GM19452 (cell line): ENCODE results near the gene PLPP4.

Source experiments
- ATAC-seq: cut with Tn5 transposase; IDR thresholded peaks from one replicate; pipeline ENCODE4 v1.9.1; 2021; ENCODE audit not compliant: unreplicated experiment

The PLPP4 gene

GRCh38 chr10:120456626-120457430 is at the start of gene PLPP4:
TSS of gene PLPP4 (plus strand) at chr10:120457227. CDS start at chr10:120457306, 79 bp downstream.
- no peak for ATAC-seq

DNA sequence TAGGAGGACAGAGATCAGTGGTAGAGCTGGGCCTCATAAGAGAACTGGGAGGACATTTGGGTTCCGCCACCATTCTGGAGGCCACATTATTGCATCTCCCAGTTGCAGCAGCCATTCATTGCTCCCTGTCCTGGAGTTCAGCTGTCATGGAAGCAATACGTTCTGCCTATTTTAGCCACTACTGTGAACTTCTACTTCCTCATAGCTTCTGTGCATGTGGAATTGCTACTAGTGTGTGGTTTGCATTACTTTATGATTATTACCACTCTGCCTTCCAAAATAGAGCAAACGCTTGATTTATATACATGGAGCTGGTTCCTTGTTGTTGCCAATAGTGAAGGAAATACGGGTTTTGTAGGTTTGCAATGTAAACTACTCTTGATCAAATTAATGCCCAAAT is 47.2 kb upstream of the PLPP4 start:
- no peak for ATAC-seq

DNA sequence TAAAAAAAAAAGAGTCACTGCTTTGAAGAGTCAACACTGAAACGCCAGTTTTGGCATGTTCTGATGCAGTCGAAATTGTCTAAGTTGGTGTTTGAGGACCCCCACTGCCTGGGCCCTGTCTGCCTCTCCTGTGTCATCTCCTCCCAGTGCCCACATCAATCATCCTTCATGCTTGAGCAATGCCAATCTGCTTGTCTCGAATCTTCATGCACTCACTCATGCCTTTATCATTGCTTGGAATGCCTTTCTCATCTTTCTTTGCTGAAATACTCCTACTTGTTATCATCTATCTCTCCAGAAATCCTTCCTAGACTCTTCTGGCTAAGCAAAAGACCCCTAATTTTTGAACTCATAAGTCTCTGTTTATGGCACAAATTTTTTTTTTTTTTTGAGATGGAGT is 42.1 kb upstream of the PLPP4 start:
- ATAC-seq: no peak

DNA sequence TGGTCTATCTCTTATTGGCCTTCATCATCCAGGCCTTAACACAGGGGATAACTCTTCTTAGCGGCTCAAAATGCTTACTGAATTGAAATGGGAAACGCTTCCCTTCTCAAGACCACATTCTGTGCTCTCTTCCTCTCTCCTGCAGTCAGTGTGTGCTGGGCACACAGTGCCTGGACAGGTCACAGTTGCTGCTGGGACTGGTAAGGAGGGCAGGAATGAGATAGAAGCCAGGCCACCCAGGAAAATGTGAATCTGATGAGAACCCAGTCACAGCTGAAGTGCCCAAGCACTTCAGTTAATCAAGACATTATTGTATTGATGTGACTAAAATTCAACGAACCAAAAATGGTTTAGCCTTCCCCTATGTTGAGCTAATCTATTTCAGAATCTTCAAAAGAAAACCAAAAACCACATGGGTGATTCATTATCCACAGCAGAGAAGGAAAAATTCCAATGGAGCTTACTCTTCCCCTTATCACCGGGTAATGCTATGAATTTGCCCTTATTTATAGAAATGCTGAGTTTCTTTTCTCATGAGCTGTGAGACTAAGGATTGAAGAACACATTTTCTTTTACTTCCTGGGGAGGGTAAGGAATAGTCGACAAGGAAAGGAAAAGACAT is 41.2 kb upstream of the PLPP4 start:
- no peak for ATAC-seq

DNA sequence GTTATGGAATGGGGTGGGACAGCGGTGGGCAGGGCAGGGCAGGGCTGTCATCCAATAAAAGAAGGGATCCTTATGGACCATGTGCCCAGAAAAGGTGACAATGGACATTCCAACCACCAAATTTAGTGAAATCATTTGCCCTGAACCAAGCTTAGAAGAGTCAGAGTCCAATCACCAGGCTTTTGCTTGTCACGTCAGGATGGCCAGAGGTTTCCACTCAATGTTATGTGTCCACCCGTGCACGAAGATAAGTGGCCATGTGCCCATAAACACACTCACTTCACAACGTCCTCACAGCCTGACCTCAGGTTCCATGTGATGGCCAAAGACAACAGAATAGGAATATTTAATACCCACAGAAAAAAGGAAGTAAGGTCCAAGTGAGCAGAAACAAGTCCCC is 36.6 kb upstream of the PLPP4 start:
- ATAC-seq: no peak

DNA sequence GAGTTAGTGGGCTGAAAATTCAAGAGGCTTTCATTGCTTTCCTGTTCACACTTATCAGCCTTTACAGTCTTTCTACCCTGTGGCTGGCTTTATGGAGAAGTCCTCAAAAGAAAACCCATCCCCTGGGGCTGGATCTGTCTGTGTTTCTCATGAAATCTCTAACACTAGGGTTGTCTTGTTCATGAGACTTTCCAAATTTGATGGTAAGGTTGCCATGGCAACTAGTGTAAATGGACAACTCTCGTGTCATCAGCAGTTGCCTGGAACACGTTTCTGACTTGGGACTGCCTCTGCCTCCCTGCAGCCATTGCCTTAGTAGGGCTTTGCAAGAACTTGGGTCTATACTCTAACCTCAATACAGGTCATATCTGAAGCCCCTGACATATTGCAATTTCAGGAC is 35.8 kb upstream of the PLPP4 start:
- ATAC-seq: no peak

DNA sequence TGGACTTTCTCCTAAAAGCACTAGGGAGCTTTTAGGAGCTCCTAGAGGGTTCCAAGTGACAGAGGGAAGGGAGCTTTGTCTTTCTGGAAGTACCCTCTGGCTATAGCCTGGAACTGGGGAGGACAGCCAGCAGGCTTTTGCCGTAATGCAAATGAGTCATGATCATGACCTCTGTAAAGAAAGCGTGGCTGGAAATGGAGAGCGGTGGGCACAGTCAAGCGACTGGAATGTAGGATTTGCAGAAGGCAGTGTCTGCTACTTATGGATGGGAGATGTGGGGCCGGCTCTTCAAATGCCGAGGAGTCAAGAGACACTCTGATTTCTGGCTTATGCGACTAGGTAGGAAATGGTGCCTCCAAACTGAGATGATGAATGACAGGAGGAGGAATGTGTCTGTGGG is 34.6 kb upstream of the PLPP4 start:
- ATAC-seq: no peak

GRCh38 chr10:120423431-120424197 is 33.4 kb upstream of the PLPP4 start:
- ATAC-seq: no peak

GRCh38 chr10:120424198-120424464 is 32.9 kb upstream of the PLPP4 start:
- ATAC-seq: no peak

DNA sequence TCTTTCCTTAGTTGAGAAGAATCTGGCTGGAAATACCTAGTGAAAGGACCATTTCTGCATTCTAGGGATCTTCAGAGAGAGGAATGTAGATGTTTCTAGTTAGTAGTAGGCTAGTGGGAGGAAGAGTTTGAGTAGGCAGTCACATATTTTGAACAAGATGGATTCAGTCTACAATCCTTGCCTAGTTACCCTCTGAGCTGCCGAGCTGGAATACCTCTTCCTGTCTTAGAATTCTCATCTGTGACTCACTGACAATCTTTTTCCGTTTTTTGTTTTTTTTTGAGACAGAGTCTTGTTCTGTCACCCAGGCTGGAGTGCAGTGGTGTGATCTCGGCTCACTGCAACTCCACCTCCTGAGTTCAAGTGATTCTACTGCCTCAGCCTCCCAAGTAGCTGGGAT is 30.7 kb upstream of the PLPP4 start:
- ATAC-seq: no peak

DNA sequence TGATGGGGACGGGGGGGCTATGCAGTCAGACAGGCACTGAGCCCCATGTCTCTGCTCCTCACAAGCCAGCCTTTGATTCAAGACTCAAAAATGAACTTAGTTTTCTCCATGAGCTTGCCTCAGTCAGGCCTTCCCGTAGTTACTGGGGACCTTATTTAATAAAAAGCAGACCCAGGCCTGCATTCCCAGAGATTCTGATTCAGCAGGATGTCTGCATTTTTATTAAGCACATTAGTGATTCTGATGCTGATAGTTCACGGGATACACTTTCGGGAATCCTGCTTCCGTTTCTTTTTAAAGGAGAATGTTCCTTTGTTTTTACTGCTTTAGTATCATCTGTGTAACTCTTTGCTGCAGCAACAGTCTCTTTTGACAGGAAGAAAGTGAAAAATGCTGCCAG is 28.3 kb upstream of the PLPP4 start:
- no peak for ATAC-seq

DNA sequence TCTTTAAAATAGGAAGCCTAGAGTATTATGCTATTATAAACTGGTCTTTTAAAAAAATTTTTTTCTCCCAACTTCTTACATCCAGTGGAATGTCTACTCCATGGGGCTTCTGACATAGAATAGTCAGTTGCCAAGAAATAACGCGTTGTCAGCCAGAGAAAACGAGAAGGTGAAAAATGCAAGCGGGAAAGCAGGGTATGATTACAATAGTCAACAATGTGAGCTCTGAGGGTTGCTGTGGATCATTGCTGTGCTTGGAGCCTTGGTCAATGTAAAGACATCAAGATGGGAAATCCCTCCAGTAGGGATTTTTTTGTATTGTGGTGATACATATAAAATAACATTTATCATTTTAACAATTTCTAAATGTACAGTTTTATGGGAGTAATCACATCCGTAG is 27.6 kb upstream of the PLPP4 start:
- no peak for ATAC-seq

DNA sequence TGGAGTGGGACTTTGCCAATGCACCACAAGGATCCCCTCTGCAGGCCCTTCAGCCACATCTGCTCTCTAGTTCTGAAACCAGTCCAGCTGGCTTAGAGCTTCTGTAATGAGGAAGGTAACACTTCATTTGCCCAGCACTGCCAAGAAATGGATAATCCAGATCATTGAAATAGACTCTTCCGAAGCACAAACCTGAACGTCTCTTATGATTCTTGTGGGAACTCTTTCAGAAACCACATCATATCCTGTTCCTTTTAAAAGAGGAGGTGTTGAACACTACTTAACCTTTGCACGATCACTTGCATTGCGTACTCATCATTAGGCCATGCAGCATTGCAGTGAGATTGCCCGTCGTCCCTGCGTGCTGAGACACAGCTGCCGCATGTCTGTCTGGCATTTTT is 25.8 kb upstream of the PLPP4 start:
- ATAC-seq: no peak

DNA sequence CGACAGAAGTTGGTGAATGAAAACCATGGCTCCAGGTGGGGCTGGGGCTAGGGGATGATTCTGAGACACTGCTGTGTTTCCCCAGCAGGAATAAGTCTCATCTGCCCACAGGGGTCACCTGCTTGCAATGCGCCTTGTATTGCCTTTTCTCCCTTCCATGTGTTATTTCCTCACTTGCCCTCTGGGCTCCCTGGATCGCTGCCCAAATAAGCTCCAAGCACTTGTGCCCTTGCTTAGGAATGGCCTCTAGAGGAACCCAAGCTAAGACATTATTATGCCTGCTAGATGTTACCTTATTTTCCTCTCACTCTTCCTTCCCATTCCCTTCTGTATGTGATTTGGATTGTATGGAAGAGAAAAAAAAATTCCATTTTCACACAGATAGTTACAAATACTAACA is 24.8 kb upstream of the PLPP4 start:
- ATAC-seq: no peak

- ATAC-seq: no peak
Measured at GRCh38 chr10:120433141-120433540, 23.9 kb upstream of the PLPP4 start.

GRCh38 chr10:120436439-120437112 is 20.5 kb upstream of the PLPP4 start:
- ATAC-seq: no peak

- ATAC-seq: no peak
Measured at GRCh38 chr10:120437541-120437940, 19.5 kb upstream of the PLPP4 start.

GRCh38 chr10:120451968-120452367 is 5.1 kb upstream of the PLPP4 start:
- no peak for ATAC-seq

- no peak for ATAC-seq
Measured at GRCh38 chr10:120453319-120453718, 3.7 kb upstream of the PLPP4 start.

DNA sequence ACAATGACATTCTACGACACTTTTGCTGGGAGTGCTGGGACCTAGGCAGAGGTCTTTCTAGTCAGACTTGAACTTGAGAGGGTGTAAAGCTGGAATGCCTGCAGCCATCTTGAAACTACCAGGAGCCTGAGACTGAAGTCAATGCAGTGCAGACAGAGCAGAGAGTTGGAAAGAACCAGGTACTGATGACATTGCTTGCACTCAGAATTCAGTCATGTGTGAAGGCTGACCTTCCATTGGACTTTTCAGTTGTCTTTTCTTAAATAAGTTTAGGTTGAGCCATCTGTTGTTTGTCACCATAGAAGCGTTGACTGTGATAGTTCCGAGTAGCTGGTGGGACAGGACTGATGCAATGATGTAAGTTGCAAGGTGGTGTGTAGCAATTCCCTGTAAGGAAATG is 3.1 kb upstream of the PLPP4 start:
- no peak for ATAC-seq

GRCh38 chr10:120455004-120455403 is 2.0 kb upstream of the PLPP4 start:
- no peak for ATAC-seq

- no peak for ATAC-seq
Measured at GRCh38 chr10:120455606-120456005, 1.4 kb upstream of the PLPP4 start.
